HL-60 (cell line): Measurements from ENCODE around the gene EVC.

Experiments used
- CTCF ChIP-seq: IDR thresholded peaks from one replicate; pipeline ENCODE4 v1.5.1; 2011; ENCODE audit warnings: low read length, control low read depth, inconsistent platforms; ENCODE audit not compliant: insufficient read depth
- POLR2AphosphoS5 ChIP-seq: IDR thresholded peaks from 2 replicates; pipeline ENCODE4 v1.6.1; 2012; ENCODE audit warnings: low read depth
- REST ChIP-seq: IDR thresholded peaks from 2 replicates; pipeline ENCODE4 v1.6.1; 2012; ENCODE audit warnings: low read depth; ENCODE audit not compliant: insufficient replicate concordance
- SPI1 ChIP-seq: IDR thresholded peaks from 2 replicates; pipeline ENCODE4 v1.6.1; 2012; ENCODE audit warnings: low read depth, mild to moderate bottlenecking, borderline replicate concordance

DNA sequence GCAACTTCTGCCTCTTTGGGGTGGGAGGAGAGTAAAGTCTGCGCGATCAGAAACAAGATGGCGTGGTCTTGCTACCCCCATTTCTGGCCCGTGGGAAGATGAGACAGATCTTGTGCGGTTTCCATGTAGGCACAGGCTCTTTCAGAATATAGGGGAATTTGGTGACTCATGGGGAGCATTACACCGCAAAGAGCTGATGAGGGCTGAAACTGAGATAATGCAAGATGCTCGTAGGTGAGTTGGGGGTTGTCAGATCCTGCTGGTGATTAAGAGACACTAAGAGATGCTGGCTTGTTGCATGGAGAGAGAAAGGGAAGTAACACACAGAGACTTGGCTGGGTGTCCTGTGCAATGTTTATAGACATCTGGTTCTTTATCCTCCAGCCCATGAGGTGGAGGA, 1.5 kb downstream of the EVC start:
- TF ChIP-seq CTCF: no peak
- no peak for TF ChIP-seq REST
- TF ChIP-seq POLR2AphosphoS5: no peak
- TF ChIP-seq SPI1: no peak
